ENCODE data around the gene TEX48.

DNA sequence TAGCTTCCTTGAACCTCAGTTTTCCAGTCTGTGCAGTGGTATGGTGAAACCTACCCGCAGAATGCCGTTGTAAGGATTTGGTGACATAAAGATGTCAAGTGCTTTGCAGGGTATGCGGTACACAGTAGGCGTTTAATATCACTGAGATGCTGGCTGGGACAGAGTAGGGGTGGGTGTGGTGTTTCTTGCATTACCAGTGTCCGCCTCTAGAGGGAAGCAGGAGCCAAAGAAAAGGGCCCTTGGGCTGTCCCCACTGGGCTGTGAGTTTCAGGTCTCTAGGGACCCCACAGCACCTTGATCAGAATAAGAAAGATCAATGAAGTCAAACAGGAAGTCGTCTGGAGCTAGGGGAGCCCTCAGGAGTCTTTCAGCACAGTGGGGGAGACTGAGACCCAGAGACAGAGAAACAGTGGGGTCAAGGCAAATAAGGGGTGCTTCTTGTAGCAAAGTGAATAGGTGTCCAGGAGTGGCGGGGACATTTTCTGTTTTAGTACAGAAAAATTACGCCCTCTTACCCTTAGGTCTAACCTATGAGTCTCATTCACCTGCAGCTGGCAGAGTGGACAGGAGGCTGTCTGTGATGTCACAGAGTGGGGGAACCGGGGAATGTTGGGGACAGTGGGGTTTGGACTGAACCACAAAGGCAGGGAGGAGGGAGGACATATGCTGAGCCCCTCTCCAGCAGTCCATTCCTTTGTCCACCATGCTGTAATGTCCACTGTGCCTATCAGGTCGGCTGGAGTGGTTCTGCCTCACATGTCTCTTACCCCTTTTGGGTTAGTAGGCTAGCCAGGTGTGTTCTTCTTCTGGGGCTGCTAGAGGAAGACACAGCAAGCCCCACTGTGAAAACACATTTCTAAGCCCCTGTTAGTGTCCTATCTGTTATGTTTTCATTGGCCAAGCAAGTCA lies 19.7 kb downstream of the TEX48 start:
- TF ChIP-seq EZH2 (IDR thresholded peaks at IDR 0.05; ENCODE audit: insufficient read depth, poor library complexity, severe bottlenecking) (no peak), EZH2phosphoT487 (IDR thresholded peaks at IDR 0.05; ENCODE audit: insufficient read depth, low read depth) (no peak)

All from GM23248 (cell line).